Right atrium auricular region (tissue), 2 donors: Measurements from ENCODE around the gene PTH1R. TPM values are rescaled to one million over a fixed set of nuclear protein-coding genes. Genes with fewer than 3 reads are reported as not detected.
A peak's percentile ranks its signal among the peaks of the same experiment; 100 is the strongest.

ENCODE experiments used
- DNase-seq: peaks from one replicate; pipeline ENCODE4 v3.0.0-alpha.2; 2019; ENCODE audit warnings: low spot score
- H3K27ac ChIP-seq, 2 donors: fragments of 200-600 bp; sonication (generic); 1 replicate in 1 of 2; 2 replicates in 1 of 2; pipeline ENCODE4 v1.5.1; 2016 to 2019
- H3K27me3 ChIP-seq, 2 donors: fragments of 200-600 bp; sonication (generic); one replicate each; pipeline versions ENCODE4 v1.5.1 to v1.6.0; 2017 to 2019
- H3K36me3 ChIP-seq: fragments of 200-600 bp; sonication (generic); one replicate; pipeline ENCODE4 v1.5.1; 2016
- H3K4me1 ChIP-seq, 2 donors: fragments of 200-600 bp; sonication (generic); one replicate each; pipeline versions ENCODE4 v1.5.1 to v1.6.0; 2017 to 2019
- H3K4me3 ChIP-seq, 2 donors: fragments of 200-600 bp; sonication (generic); 1 replicate in 1 of 2; 2 replicates in 1 of 2; pipeline ENCODE4 v1.5.1; 2017 to 2019; ENCODE audit warnings: mild to moderate bottlenecking in 1 of 2, moderate library complexity in 1 of 2
- H3K9me3 ChIP-seq, 2 donors: fragments of 200-600 bp; sonication (generic); one replicate each; pipeline ENCODE4 v1.5.1; 2019
- total RNA-seq, 2 donors: library from RNA; depleted of rRNA; stranded (reverse); fragments of >200 nt; gene quantifications; one replicate each; pipeline ENCODE4 v1.1.0, GENCODE V29; 2016
- TF ChIP-seq, protein P1 (sequence below), 2 donors: fragments of 200-600 bp; sonication (generic); IDR thresholded peaks; one replicate each; pipeline ENCODE4 v1.5.1; 2019; ENCODE audit warnings: antibody characterized with exemption in 2 of 2

PTH1R gene
- 10 to 100 TPM in 1 of 2 donors, 1 to 10 TPM in 1; 7.2 to 10.1 TPM for total RNA-seq

GRCh38 chr3:46877406-46878125, at the start of gene PTH1R:
PTH1R (plus strand) TSS chr3:46877721; CDS start chr3:46883560, 5,839 bp downstream.
- Histone ChIP-seq H3K4me3 (no peak within 1 kb of the TSS), H3K27ac (peak within 1 kb of the TSS in 1 of 2 donors; percentile 6), H3K27me3 (peaks cover 0 to 10% of the 10 kb centered on the region in 2 donors), H3K9me3 (no peaks in the 10 kb centered on the region), H3K4me1 (peaks cover 0 to 45% of the 10 kb centered on the region in 2 donors), H3K36me3 (no peaks in the 10 kb centered on the region)
- TF ChIP-seq, protein P1, sequence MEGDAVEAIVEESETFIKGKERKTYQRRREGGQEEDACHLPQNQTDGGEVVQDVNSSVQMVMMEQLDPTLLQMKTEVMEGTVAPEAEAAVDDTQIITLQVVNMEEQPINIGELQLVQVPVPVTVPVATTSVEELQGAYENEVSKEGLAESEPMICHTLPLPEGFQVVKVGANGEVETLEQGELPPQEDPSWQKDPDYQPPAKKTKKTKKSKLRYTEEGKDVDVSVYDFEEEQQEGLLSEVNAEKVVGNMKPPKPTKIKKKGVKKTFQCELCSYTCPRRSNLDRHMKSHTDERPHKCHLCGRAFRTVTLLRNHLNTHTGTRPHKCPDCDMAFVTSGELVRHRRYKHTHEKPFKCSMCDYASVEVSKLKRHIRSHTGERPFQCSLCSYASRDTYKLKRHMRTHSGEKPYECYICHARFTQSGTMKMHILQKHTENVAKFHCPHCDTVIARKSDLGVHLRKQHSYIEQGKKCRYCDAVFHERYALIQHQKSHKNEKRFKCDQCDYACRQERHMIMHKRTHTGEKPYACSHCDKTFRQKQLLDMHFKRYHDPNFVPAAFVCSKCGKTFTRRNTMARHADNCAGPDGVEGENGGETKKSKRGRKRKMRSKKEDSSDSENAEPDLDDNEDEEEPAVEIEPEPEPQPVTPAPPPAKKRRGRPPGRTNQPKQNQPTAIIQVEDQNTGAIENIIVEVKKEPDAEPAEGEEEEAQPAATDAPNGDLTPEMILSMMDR (IDR thresholded peaks at IDR 0.05) = no peak
- DNase-seq = no peak

DNA sequence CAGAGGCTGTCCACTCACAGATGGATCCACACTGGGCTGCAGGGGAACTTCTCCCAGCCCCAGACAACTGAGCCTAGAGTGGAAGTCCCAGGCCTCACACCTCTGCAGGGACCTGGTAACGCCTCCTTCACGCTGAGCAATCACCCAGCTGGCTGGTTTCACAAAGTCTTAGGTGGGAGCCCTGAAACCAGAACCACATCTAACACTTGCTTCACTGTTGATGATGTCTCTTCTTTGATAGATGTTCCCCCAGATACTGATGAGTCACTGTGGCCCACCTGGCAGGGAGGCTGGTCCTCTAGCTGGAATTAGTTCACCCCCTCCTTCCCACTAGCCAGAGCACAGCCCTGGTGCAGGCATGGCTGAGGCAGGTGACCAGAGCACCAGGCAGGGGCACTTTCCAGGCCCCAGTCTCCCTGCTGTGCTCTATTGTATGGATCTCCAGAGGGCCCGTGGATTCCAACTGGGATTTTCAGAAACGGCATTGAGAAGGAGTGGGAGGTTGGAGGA, 47.8 kb upstream of the PTH1R start:
- no peak overlapping the region for H3K4me3 ChIP-seq
- TF ChIP-seq, protein P1 (IDR thresholded peaks at IDR 0.05) = no peak
- no peaks in the 10 kb centered on the region for H3K9me3 ChIP-seq
- H3K27ac ChIP-seq = no peak overlapping the region
- no peaks in the 10 kb centered on the region for H3K27me3 ChIP-seq
- DNase-seq = no peak
- H3K4me1 ChIP-seq = no peaks in the 10 kb centered on the region
- no peaks in the 10 kb centered on the region for H3K36me3 ChIP-seq

GRCh38 chr3:46830801-46831200, 46.7 kb upstream of the PTH1R start:
- H3K27ac ChIP-seq = no peak overlapping the region
- H3K27me3 ChIP-seq = no peaks in the 10 kb centered on the region
- no peaks in the 10 kb centered on the region for H3K36me3 ChIP-seq
- H3K4me3 ChIP-seq = no peak overlapping the region
- H3K9me3 ChIP-seq = no peaks in the 10 kb centered on the region
- H3K4me1 ChIP-seq = no peaks in the 10 kb centered on the region
- TF ChIP-seq, protein P1 (IDR thresholded peaks at IDR 0.05) = no peak
- DNase-seq = no peak

GRCh38 chr3:46831316-46831715, 46.2 kb upstream of the PTH1R start:
- H3K36me3 ChIP-seq = no peaks in the 10 kb centered on the region
- H3K4me3 ChIP-seq = no peak overlapping the region
- no peak for DNase-seq
- TF ChIP-seq, protein P1 (IDR thresholded peaks at IDR 0.05) = no peak
- H3K9me3 ChIP-seq = no peaks in the 10 kb centered on the region
- H3K4me1 ChIP-seq = no peaks in the 10 kb centered on the region
- H3K27ac ChIP-seq = no peak overlapping the region
- no peaks in the 10 kb centered on the region for H3K27me3 ChIP-seq

GRCh38 chr3:46831841-46832240, 45.7 kb upstream of the PTH1R start:
- no peak for DNase-seq
- Histone ChIP-seq H3K36me3 (no peaks in the 10 kb centered on the region), H3K27me3 (no peaks in the 10 kb centered on the region), H3K4me3 (no peak overlapping the region), H3K27ac (no peak overlapping the region), H3K4me1 (no peaks in the 10 kb centered on the region), H3K9me3 (no peaks in the 10 kb centered on the region)
- TF ChIP-seq, protein P1 (IDR thresholded peaks at IDR 0.05) = no peak
